ENCODE data around the gene SALL2. TPM values are rescaled to one million over a fixed set of nuclear protein-coding genes. Genes with fewer than 3 reads are reported as not detected.
A peak's percentile ranks its signal among the peaks of the same experiment; 100 is the strongest.

Gene SALL2
- total and polyA plus RNA-seq, 2 of the 8 experiments (the other 6 are each of a cell fraction or from before 2014, with no cell fraction given): 310 to 360 TPM

DNA sequence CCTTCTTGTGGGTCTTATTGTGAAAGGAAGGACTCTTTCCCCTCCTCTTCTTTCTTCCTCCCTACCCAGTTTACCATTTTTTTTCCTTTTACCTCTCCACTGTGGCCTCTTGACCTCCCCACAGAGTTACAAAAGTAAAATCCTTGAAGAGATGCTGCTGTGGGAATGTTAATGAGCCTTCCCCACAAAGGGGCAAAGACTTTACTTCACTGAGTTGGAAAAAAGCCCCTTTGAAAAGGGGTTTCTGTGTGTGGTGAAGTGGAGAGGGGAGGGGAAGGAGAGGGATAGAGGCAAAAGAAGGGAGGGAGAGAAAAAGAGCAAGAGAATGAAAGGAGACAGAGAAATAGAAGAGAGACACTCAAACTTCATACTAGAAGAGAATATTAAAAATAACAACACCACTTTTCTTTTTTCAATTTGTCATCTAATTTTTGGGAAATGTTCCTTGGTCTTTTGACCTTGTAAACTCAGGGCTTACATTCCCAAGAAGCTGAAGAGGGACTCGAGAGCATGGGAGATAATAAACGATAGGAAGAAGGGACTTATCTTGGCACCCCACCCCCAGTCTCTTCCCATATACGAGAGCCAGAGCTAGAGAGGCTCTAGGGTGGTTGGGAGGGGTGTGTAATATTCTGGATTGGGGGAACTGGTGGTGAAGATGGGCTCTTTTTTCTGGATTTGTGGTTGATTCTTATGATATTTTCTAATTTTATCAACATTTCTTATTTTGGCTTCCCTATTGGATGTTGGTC is 13.2 kb upstream of the SALL2 start:
- FAIRE-seq (peak; percentile 36), DNase-seq (ENCODE audit: low read depth in 1 of 2, low spot score in 2 of 2) (no peak)
- Histone ChIP-seq H3K4me1 (replicated peaks in 1 of 4; ENCODE audit: control insufficient read depth in 3 of 4, insufficient read depth in 4 of 4, low read length in 3 of 4) (peaks cover 0 to 18% (median 16%) of the 10 kb centered on the region in 4 experiments; a peak in 5 of 7 replicates), H3K4me2 (ENCODE audit: insufficient read depth in 1 of 2, low read depth in 2 of 2, low read length in 2 of 2) (peak overlapping the region; percentile 31 to 65), H3K36me3 (ENCODE audit: control insufficient read depth in 2 of 4, insufficient read depth in 4 of 4, low read length in 3 of 4) (no peaks in the 10 kb centered on the region), H2BK120ac (replicated peaks; ENCODE audit: low read depth, low read length) (peak overlapping the region; percentile 25), H4K20me1 (replicated peaks in 1 of 2; ENCODE audit: control insufficient read depth in 1 of 2, insufficient read depth in 2 of 2, low read length in 2 of 2) (no peaks in the 10 kb centered on the region), H3K9me3 (ENCODE audit: insufficient read depth in 2 of 2, low read depth in 1 of 2, low read length in 1 of 2) (no peaks in the 10 kb centered on the region), H2AK5ac (ENCODE audit: low read depth, low read length) (no peak overlapping the region; the same call in 1 of the 2 replicates), H4K5ac (ENCODE audit: insufficient read length, low read depth, low read length) (peak overlapping the region; percentile 14), H2BK12ac (ENCODE audit: low read depth, low read length) (peak overlapping the region; percentile 11; the same call in 1 of the 2 replicates), H4K8ac (ENCODE audit: extremely low read depth, insufficient read depth, low read length) (no peak overlapping the region), H3K18ac (ENCODE audit: extremely low read depth, low read length) (peak overlapping the region; percentile 63), H2AFZ (ENCODE audit: low read length) (no peak overlapping the region), H3K79me1 (ENCODE audit: low read depth, low read length) (no peaks in the 10 kb centered on the region), H3K23me2 (ENCODE audit: low read depth, low read length) (peaks cover 4% of the 10 kb centered on the region), H2BK20ac (ENCODE audit: low read length) (peak overlapping the region; percentile 89; the same call in 1 of the 2 replicates), H2BK15ac (ENCODE audit: low read length) (no peak overlapping the region), H3K4me3 (ENCODE audit: extremely low read depth in 1 of 4, insufficient read depth in 2 of 4, low read depth in 3 of 4, low read length in 4 of 4) (peak overlapping the region in 1 of 4 experiments; percentile 38; a peak in 4 of 8 replicates), H4K91ac (replicated peaks; ENCODE audit: insufficient read length, low read length) (peak overlapping the region; percentile 40), H3K27ac (ENCODE audit: low read depth, low read length) (peak overlapping the region; percentile 37), H3K56ac (replicated peaks; ENCODE audit: insufficient read length, low read depth, low read length) (no peak overlapping the region), H3K4ac (replicated peaks; ENCODE audit: insufficient read length, low read depth, low read length) (peak overlapping the region; percentile 34), H2BK5ac (ENCODE audit: low read depth, low read length) (peak overlapping the region; percentile 45; the same call in 1 of the 2 replicates), H3K9ac (replicated peaks in 1 of 4; ENCODE audit: extremely low read depth in 1 of 4, low read depth in 3 of 4, low read length in 3 of 4) (peak overlapping the region in 1 of 4 experiments; percentile 44; a peak in 1 of 7 replicates), H3K14ac (ENCODE audit: insufficient read length) (no peak overlapping the region), H3K23ac (ENCODE audit: insufficient read length) (no peak overlapping the region), H3K27me3 (replicated peaks in 1 of 4; ENCODE audit: control insufficient read depth in 3 of 4, extremely low read depth in 1 of 4, insufficient read depth in 3 of 4, low read length in 3 of 4) (no peaks in the 10 kb centered on the region), H3K79me2 (ENCODE audit: control insufficient read depth in 1 of 2, insufficient read depth in 2 of 2, low read length in 2 of 2) (peaks cover 13 to 46% of the 10 kb centered on the region in 2 experiments; a peak in 3 of 4 replicates)
- WGBS, 2 experiments (ENCODE audit: extremely low coverage in 1 of 2, insufficient coverage in 1 of 2, insufficient read length in 1 of 2, insufficient replicate concordance in 2 of 2, low coverage in 1 of 2, low lambda C conversion rate in 2 of 2, missing lambda C conversion rate in 1 of 2): 41% methylated on average over 3 of the region's 3 CpGs; no CpG with 5 or more reads in 1 of the 2 experiments
- ChIA-PET CTCF (ENCODE audit: partially characterized antibody) (interaction anchor here (0.9 to 2.4 kb wide), 4 partner anchors 17 to 41 kb away, joined by 3 to 9 read pairs (median 4); partner anchors contain the start of gene METTL3), POLR2A (ENCODE audit: partially characterized antibody) (interaction anchor here (0.7 to 32.5 kb wide), 4 partner anchors 21 to 43 kb away, joined by 3 to 769 read pairs (median 4); partner anchors contain the start of genes METTL3 and SALL2)
- TF ChIP-seq, protein P1, sequence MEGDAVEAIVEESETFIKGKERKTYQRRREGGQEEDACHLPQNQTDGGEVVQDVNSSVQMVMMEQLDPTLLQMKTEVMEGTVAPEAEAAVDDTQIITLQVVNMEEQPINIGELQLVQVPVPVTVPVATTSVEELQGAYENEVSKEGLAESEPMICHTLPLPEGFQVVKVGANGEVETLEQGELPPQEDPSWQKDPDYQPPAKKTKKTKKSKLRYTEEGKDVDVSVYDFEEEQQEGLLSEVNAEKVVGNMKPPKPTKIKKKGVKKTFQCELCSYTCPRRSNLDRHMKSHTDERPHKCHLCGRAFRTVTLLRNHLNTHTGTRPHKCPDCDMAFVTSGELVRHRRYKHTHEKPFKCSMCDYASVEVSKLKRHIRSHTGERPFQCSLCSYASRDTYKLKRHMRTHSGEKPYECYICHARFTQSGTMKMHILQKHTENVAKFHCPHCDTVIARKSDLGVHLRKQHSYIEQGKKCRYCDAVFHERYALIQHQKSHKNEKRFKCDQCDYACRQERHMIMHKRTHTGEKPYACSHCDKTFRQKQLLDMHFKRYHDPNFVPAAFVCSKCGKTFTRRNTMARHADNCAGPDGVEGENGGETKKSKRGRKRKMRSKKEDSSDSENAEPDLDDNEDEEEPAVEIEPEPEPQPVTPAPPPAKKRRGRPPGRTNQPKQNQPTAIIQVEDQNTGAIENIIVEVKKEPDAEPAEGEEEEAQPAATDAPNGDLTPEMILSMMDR (IDR thresholded peaks at IDR 0.05; ENCODE audit: control extremely low read depth in 1 of 3, insufficient read depth in 1 of 3, low read depth in 1 of 3, low read length in 3 of 3): no peak
- TF ChIP-seq ASH2L (IDR thresholded peaks at IDR 0.05; ENCODE audit: low read length): peak; percentile 79
